Erythroblast (primary cell): ENCODE results near the gene KMT5C.

Experiments used
- GATA1 ChIP-seq: IDR thresholded peaks from 2 replicates; pipeline ENCODE4 v1.6.1; 2011; ENCODE audit warnings: low read depth, mild to moderate bottlenecking, control low read depth, low read length, moderate library complexity
- POLR2A ChIP-seq: IDR thresholded peaks from 2 replicates; pipeline ENCODE4 v1.6.1; 2011; ENCODE audit warnings: mild to moderate bottlenecking, low read length

DNA sequence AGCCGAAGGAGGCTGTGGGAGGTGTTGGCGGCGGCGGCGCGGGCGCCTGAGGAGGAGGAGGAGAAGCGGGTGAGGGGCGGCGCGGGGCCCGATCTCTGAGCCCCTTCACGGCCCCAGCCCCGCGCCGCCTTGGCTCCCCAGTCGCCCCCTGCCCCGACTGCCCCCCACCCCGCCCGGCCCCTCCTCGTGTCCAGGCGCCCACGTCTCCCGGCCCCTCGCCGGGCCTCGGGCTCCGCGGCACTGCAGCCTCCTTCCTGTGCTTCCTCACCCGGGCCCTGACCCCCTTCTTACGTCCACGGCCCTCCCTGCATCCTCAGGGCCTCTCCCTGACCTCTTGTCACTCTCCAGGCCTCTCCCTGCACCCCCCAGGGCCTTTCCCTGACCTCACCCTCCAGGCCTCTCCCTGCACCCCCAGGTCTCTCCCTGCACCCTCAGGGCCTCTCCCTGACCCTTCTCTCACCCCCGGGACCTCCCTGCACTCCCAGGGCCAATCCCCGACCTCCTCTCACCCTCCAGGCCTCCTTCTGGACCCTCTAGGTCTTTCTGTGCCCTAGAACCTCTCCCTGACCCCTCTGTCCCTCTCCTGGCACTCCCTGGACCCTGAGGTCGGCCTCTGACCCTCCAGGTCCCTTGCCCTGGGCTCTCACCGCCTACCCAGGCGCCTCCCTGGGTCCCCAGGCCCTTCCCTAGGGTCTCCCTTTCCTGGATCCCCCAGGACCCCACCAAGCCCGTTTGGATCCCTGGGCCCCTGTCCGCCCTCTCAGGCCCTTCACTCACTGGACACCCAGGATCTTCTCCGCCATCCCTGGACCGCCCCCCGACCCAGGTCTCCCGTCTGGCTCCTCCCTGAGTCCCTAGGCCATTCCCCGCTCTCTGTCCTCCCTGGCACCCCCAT lies 460 bp downstream of the KMT5C start:
- peak; percentile 4 for TF ChIP-seq POLR2A
- TF ChIP-seq GATA1, result no peak
